ENCODE results near the gene IL1RL2.

DNA sequence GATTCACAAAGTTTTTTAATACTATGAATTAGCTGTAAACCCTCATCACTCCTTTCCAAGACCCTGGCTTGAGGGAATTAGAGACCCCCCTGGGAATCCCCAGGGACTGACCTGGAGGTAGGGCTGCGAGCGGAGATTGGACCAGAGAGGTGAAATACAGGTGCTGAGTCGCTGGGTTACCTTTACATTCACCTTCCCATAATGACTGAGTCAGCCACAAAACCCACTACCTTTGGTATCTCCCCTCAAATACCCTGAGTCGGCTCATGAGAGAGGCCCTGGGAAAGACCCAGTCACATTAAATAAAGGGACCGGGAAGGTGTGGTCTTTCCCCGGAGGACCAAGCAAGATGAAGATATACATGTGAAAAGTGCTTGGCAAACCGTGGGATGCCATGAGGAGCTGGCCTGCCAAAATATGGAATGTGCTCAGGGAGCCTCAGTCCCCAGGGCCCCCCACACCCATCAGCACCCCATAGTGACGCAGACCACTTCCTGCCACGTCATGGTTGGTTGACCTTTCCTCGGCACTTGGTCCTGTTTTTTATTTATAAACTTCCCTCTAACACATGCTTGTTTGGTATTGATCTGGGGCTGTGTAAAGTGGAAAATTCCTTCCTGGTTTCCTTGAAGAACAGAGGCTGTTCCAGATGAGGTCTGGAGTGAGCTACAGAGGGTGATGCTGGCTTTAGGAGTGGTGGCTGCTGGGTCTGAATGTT is 51.4 kb downstream of the IL1RL2 start:
- TF ChIP-seq, protein P1, sequence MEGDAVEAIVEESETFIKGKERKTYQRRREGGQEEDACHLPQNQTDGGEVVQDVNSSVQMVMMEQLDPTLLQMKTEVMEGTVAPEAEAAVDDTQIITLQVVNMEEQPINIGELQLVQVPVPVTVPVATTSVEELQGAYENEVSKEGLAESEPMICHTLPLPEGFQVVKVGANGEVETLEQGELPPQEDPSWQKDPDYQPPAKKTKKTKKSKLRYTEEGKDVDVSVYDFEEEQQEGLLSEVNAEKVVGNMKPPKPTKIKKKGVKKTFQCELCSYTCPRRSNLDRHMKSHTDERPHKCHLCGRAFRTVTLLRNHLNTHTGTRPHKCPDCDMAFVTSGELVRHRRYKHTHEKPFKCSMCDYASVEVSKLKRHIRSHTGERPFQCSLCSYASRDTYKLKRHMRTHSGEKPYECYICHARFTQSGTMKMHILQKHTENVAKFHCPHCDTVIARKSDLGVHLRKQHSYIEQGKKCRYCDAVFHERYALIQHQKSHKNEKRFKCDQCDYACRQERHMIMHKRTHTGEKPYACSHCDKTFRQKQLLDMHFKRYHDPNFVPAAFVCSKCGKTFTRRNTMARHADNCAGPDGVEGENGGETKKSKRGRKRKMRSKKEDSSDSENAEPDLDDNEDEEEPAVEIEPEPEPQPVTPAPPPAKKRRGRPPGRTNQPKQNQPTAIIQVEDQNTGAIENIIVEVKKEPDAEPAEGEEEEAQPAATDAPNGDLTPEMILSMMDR (conservative IDR thresholded peaks at IDR 0.05; ENCODE audit: low read length) = no peak
- TF ChIP-seq EZH2phosphoT487 (IDR thresholded peaks at IDR 0.05; ENCODE audit: borderline replicate concordance) = no peak

Measured in Loucy (cell line).